A204.1 (cell line): ENCODE data around the gene SETX.

ENCODE experiments used
- FAIRE-seq: peaks from 2 replicates; lab custom pipeline; 2012; peaks lifted over from hg19 to GRCh38; lab: Jason Lieb, UNC

SETX gene

GRCh38 chr9:132357764-132358163 lies 3.0 kb upstream of the SETX start:
- FAIRE-seq, result no peak

- no peak for FAIRE-seq
These were observed 1.6 kb upstream of the SETX start for GRCh38 chr9:132356324-132356924.

GRCh38 chr9:132351404-132352045 lies 3.3 kb downstream of the SETX start:
- FAIRE-seq, result no peak

GRCh38 chr9:132350861-132351315 lies 3.9 kb downstream of the SETX start:
- FAIRE-seq, result peak; percentile 47

GRCh38 chr9:132348676-132349075 lies 6.1 kb downstream of the SETX start:
- no peak for FAIRE-seq

GRCh38 chr9:132346177-132346576 lies 8.6 kb downstream of the SETX start:
- FAIRE-seq, result no peak

- FAIRE-seq, result no peak
These were observed 13.5 kb downstream of the SETX start for GRCh38 chr9:132341177-132341840.

GRCh38 chr9:132334364-132334763 lies 20.4 kb downstream of the SETX start:
- FAIRE-seq, result no peak

- no peak for FAIRE-seq
These were observed 21.2 kb downstream of the SETX start for GRCh38 chr9:132333556-132333955.

- FAIRE-seq, result no peak
These were observed 26.2 kb downstream of the SETX start for GRCh38 chr9:132328580-132328979.

GRCh38 chr9:132327537-132327936 lies 27.2 kb downstream of the SETX start:
- FAIRE-seq, result no peak

GRCh38 chr9:132324425-132324824 lies 30.4 kb downstream of the SETX start:
- FAIRE-seq, result no peak

GRCh38 chr9:132319421-132320110 lies 35.2 kb downstream of the SETX start:
- no peak for FAIRE-seq

- no peak for FAIRE-seq
These were observed 41.9 kb downstream of the SETX start for GRCh38 chr9:132312873-132313272.

- no peak for FAIRE-seq
These were observed 42.4 kb downstream of the SETX start for GRCh38 chr9:132312426-132312825.

- FAIRE-seq, result no peak
These were observed 42.8 kb downstream of the SETX start for GRCh38 chr9:132311978-132312377.

- no peak for FAIRE-seq
These were observed 45.7 kb downstream of the SETX start for GRCh38 chr9:132309056-132309455.

- no peak for FAIRE-seq
These were observed 53.3 kb downstream of the SETX start for GRCh38 chr9:132301521-132301920.

GRCh38 chr9:132299221-132299620 lies 55.6 kb downstream of the SETX start:
- no peak for FAIRE-seq

- no peak for FAIRE-seq
These were observed 59.6 kb downstream of the SETX start for GRCh38 chr9:132295181-132295580.

GRCh38 chr9:132293145-132293721 lies 61.6 kb downstream of the SETX start:
- FAIRE-seq, result no peak

- FAIRE-seq, result no peak
These were observed 65.8 kb downstream of the SETX start for GRCh38 chr9:132288966-132289365.

- FAIRE-seq, result no peak
These were observed 66.4 kb downstream of the SETX start for GRCh38 chr9:132288361-132288760.
